NAMALWA (cell line): ENCODE results near the gene SPCS2.
"Not testable (repeated sequence)": the region's sequence is repeated elsewhere in the genome, so short reads cannot be mapped to it uniquely, and the experiment has no call there.

Experiments used
- DNase-seq: peaks from one replicate; pipeline ENCODE4 v3.0.0-alpha.2; 2015; ENCODE audit warnings: low spot score

The SPCS2 gene

DNA sequence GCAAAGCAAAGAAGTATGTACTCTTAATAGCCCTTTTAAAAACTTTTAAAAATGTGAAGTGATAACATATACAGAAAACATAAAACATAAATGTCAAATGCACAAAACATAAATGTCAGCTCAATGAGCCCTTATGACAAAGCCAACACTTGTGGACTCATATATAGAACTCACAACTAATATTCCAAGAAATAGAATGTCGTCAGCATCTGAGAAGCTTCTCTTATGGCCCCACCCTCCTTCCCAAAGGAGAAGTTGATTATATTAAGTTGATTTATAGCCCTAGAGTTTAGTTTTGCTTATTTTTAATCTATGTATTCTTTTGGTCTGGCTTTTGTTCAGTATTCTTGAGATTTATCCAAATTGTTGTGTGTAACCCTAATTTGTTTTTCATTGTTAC is 53.5 kb downstream of the SPCS2 start:
- no peak for DNase-seq

- DNase-seq = no peak
Measured at GRCh38 chr11:75004215-75004614, 55.1 kb downstream of the SPCS2 start.

DNA sequence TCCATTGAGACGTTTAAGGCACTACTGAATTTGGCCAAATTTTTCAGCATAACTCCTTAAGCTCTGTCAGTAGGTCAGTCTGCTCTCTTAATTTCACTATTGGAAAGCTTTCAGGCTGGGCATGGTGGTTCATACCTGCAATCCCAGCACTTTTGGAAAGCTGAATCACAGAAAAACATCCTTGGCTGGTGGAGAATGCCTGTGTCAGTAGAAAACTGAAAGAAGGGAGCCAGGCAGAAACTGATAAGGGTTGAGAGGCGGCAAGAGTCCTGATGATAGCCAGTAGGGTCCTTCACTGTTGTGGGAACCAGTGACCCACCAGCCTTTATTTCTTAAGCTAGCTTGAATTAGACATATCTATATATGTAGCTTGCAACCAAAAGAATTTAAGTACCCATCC is 62.3 kb downstream of the SPCS2 start:
- DNase-seq = no peak

DNA sequence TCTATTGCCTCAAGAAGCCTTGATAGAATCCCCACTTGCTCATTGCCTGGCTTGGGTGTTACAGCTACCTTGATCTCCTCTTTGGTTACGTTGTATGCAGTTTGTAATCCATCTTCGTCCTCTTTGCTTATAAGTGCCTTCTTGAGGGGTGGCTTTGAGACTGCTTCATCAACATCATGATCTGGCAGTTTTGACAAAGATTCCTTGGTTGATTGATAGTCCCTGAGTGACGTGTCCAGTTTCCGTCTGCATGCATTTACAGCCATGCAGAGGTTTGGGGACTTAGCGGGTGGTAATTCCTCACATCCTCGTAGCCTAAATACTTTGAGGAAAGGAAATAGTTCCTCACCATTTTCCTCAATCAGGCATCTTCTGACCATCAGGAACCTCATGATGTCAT is 62.8 kb downstream of the SPCS2 start:
- no peak for DNase-seq

DNA sequence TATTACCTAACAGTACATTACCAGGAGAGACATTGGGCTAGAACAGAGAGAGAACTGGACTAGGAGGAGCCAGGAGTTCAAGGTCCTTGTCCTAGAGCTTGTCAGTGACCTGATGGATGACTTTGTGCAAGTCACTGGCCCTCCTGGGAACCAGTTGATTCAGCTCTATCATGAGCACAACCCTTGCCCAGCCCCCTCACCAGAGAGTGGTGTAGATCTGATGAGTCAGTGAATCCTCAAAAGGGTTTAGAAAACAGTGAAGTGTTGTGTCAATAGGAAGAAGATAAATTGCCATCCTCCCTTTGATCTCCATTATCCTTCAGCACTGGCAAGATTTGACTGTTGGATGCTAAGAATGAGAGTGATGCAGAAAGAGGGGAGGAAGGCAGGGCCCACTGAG is 64.0 kb downstream of the SPCS2 start:
- DNase-seq = no peak

- DNase-seq = no peak
Measured at GRCh38 chr11:75014129-75014528, 65.1 kb downstream of the SPCS2 start.

DNA sequence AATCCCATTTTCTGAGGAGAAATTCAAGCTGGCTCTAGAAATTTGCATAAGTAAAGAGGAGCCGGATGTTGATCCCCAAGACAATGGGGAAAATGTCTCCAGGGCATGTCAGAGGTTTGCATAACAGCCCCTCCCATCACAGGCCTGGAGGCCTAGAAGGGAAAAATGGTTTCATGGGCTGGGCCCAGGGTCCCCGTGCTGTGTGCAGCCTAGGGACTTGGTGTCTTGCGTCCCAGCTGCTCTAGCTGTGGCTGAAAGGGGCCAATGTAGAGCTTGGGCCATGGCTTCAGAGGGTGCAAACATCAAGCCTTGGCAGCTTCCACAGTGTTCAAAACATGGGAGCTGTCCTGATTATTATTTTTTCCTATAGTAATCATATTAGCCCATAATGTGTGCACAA is 70.1 kb downstream of the SPCS2 start:
- DNase-seq = not testable (repeated sequence)

DNA sequence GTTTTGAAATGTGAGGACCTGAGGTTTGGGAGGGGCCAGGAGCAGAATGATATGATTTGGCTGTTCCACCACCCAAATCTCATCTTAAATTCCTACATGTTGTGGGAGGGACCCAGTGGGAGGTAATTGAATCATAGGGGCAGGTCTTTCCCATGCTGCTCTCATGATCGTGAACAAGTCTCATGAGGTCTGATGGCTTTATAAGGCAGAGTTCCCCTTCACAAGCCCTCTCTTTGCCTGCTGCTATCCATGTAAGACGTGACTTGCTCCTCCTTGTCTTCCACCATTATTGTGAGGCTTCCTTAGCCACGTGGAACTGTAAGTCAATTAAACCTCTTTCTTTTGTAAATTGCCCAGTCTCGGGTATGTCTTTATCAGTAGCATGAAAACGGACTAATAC is 71.3 kb downstream of the SPCS2 start:
- not testable (repeated sequence) for DNase-seq

DNA sequence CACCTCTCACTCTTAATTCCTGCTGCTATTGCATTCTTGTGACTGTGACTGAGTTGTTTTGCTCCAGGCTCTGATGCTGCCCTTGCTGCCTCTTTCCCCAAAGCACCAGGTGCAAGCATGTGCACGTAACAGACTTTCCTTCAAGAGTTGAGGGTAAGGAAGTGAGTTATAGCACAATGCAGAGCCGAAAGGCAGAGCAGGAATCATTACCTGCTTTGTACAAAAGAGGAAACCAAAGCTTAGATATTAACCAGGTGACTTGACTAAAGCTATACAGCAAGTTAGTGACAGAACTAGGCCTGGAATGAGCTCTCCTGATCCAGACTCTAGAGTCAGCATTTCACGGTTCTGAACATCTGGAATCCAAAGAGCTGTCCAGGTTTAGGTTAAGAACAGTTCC is 73.2 kb downstream of the SPCS2 start:
- no peak for DNase-seq

GRCh38 chr11:75022759-75023396 is 73.8 kb downstream of the SPCS2 start:
- peak; percentile 81 for DNase-seq

- no peak for DNase-seq
Measured at GRCh38 chr11:75023446-75024067, 74.5 kb downstream of the SPCS2 start.

GRCh38 chr11:75024068-75024449 is 75.0 kb downstream of the SPCS2 start:
- DNase-seq = no peak

GRCh38 chr11:75024764-75025211 is 75.7 kb downstream of the SPCS2 start:
- no peak for DNase-seq

DNA sequence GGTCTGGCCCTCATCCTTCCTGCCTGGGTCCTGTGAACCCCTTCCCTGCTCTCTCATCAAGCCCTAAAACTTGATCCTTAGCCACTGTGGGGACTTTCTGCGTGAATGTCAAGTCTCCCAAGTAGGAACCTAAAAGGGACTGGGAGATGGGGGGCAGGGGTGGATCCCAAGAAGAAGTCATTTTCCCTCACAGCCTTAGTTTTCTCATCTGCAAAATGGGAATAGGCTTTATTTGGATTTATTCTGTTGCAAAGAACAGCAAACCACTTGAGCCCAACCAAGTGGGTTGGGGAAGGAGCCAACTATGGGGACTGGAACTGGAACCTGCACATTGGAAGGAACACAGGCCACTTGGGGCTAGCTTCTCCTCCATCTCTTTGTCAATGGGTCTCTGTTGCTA is 76.5 kb downstream of the SPCS2 start:
- DNase-seq = no peak

DNA sequence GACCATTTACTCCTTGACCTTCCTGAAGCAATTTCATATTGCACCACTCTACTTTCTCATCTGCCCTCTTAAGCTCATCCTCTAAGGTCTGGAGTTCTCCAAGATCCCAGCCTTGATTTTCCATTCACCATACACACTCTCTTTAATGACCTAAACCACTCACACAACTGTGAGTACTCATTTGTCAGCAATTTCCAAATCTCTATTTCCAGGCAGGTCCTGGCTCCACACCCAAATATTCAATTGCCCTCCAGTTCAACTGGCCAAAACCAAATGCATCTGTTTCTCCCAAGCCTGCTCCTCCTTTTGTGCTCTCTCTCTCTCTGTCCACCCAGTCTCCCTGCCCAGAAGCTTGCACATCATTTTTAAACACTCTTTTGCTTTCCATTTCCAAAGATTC is 79.3 kb downstream of the SPCS2 start:
- DNase-seq = no peak
